ENCODE measurements around the gene JAK3.

The JAK3 gene

DNA sequence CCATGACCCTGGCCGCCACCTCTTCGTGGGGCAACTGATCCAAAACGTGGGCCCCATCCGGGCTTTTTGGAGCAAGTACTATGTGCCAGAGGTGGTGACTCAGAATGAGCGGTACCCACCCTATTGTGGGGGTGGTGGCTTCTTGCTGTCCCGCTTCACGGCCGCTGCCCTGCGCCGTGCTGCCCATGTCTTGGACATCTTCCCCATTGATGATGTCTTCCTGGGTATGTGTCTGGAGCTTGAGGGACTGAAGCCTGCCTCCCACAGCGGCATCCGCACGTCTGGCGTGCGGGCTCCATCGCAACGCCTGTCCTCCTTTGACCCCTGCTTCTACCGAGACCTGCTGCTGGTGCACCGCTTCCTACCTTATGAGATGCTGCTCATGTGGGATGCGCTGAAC, 36.1 kb downstream of the JAK3 start:
- DNase-seq (ENCODE audit: low read depth), result no peak
- no peak overlapping the region for H3K4me3 ChIP-seq (ENCODE audit: low read depth, low read length)
- TF ChIP-seq, protein P1, sequence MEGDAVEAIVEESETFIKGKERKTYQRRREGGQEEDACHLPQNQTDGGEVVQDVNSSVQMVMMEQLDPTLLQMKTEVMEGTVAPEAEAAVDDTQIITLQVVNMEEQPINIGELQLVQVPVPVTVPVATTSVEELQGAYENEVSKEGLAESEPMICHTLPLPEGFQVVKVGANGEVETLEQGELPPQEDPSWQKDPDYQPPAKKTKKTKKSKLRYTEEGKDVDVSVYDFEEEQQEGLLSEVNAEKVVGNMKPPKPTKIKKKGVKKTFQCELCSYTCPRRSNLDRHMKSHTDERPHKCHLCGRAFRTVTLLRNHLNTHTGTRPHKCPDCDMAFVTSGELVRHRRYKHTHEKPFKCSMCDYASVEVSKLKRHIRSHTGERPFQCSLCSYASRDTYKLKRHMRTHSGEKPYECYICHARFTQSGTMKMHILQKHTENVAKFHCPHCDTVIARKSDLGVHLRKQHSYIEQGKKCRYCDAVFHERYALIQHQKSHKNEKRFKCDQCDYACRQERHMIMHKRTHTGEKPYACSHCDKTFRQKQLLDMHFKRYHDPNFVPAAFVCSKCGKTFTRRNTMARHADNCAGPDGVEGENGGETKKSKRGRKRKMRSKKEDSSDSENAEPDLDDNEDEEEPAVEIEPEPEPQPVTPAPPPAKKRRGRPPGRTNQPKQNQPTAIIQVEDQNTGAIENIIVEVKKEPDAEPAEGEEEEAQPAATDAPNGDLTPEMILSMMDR (conservative IDR thresholded peaks at IDR 0.05; ENCODE audit: low read depth, low read length), result no peak

DNA sequence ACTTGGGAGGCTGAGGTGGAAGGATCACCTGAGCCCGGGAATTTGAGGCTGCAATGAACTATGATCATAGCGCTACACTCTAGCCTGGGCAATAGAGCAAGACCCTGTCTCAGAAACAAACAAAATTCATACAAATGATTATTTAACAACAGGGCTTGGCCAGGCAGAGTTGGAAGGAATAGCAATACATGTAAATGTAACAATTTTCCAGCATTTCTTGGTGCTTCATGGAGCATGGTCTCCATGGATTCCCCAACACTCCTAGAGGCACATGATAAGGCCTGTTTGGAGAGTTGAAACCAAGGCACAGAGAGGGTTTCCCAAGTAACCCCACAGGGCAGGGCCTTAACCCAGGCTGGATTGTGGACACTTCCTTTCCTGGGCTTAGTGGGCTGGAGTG, 36.7 kb downstream of the JAK3 start:
- DNase-seq (ENCODE audit: low read depth), result no peak
- H3K4me3 ChIP-seq (ENCODE audit: low read depth, low read length), result no peak overlapping the region
- TF ChIP-seq, protein P1 (conservative IDR thresholded peaks at IDR 0.05; ENCODE audit: low read depth, low read length), result no peak

DNA sequence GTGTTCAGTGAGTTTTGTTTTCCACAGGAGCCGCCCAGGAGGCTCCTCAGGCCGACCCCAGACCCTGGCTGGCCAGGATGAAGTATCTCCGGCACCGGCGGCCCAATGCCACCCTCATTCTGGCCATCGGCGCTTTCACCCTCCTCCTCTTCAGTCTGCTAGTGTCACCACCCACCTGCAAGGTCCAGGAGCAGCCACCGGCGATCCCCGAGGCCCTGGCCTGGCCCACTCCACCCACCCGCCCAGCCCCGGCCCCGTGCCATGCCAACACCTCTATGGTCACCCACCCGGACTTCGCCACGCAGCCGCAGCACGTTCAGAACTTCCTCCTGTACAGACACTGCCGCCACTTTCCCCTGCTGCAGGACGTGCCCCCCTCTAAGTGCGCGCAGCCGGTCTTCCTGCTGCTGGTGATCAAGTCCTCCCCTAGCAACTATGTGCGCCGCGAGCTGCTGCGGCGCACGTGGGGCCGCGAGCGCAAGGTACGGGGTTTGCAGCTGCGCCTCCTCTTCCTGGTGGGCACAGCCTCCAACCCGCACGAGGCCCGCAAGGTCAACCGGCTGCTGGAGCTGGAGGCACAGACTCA, 40.0 kb downstream of the JAK3 start:
- DNase-seq (ENCODE audit: low read depth), result no peak
- TF ChIP-seq, protein P1 (conservative IDR thresholded peaks at IDR 0.05; ENCODE audit: low read depth, low read length), result no peak
- H3K4me3 ChIP-seq (ENCODE audit: low read depth, low read length), result no peak overlapping the region

DNA sequence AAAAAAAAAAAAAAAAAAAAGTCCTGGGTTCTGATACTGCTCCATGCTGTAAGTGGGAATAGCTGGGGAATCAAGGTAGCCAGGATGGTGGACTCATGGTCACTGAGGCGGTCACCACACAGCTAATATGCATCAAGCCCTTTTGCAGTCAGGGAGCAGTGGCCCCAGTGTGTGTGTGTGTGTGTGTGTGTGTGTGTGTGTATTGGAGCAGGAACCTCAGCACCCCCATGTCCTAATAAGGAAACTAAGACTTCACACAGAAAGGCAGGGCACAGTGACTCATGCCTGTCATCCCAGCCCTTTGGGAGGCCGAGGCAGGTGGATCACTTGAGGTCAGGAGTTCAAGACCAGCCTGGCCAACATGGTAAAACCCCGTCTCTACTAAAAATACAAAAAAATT, 40.8 kb downstream of the JAK3 start:
- TF ChIP-seq, protein P1 (conservative IDR thresholded peaks at IDR 0.05; ENCODE audit: low read depth, low read length), result no peak
- no peak overlapping the region for H3K4me3 ChIP-seq (ENCODE audit: low read depth, low read length)
- DNase-seq (ENCODE audit: low read depth), result no peak

DNA sequence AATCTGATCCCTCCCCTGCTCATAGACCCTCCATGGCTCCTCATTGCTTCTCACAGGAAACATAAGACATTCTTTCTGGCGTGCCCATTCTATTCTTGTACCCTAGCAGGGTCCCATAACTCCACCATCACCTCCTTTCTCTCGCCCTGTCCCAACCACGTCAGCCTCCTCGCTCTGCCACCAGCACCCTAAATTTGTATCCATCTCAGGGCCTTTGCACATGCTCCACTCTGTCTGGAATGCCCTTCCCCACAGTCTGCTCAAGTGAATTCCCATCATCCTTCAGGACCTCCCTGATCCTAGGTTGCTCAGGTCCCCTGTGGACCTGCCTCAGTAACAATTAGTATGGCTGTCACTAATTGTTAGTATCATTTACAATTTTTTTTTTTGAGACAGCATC, 42.4 kb downstream of the JAK3 start:
- TF ChIP-seq, protein P1 (conservative IDR thresholded peaks at IDR 0.05; ENCODE audit: low read depth, low read length), result no peak
- DNase-seq (ENCODE audit: low read depth), result no peak
- no peak overlapping the region for H3K4me3 ChIP-seq (ENCODE audit: low read depth, low read length)

DNA sequence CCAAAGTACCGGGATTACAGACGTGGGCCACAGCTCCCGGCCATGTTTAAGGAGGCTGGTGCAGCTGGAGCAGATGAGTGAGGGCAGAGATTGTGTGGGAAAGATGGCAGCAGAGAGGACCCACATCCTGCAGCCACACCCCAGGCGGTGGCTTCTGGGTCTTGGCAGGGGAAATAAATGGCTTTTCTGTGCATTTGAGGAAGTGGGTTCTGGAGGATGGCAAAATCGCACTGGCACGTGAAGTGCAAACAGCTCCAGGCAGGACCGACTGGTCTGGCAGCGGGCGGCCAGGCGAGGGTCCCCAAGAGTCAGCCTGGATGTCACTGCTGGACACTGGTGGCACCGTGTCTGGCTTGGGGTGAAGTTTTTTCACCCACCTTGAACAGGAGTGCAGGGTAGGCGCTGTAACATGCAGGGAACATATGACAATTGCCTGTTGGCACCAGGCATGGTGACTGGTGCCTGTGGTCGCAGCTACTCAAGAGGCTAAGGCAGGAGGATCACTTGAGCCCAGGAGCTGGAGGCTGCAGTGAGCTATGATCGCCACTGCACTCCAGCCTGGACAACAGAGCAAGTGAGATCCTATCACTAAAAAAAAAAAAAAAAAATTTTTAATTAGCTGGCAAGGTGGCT, 44.4 kb downstream of the JAK3 start:
- H3K4me3 ChIP-seq (ENCODE audit: low read depth, low read length), result no peak overlapping the region
- TF ChIP-seq, protein P1 (conservative IDR thresholded peaks at IDR 0.05; ENCODE audit: low read depth, low read length), result no peak
- no peak for DNase-seq (ENCODE audit: low read depth)
